T-helper 1 cell treated with Interleukin-12 subunit alpha and Interleukin-12 subunit beta and Interleukin-4 antibody, amounts not matched to agents 30 ng/mL and 1 ng/mL, for 36 hours (primary cell): ENCODE results near the gene KRT1. TPM values are rescaled to one million over a fixed set of nuclear protein-coding genes. Genes with fewer than 3 reads are reported as not detected.

Source experiments
- intact Hi-C: fragments of 100-400 bp; cut with micrococcal nuclease; formaldehyde crosslinking; loops from one replicate; pipeline ENCODE4 v1.15.1; 2024
- total RNA-seq: library from RNA; stranded (reverse); gene quantifications from 2 replicates; pipeline ENCODE4 v1.2.3, GENCODE V29; 2022

The KRT1 gene
- total RNA-seq, 1 donor from 2014 or later: 0.51 TPM

DNA sequence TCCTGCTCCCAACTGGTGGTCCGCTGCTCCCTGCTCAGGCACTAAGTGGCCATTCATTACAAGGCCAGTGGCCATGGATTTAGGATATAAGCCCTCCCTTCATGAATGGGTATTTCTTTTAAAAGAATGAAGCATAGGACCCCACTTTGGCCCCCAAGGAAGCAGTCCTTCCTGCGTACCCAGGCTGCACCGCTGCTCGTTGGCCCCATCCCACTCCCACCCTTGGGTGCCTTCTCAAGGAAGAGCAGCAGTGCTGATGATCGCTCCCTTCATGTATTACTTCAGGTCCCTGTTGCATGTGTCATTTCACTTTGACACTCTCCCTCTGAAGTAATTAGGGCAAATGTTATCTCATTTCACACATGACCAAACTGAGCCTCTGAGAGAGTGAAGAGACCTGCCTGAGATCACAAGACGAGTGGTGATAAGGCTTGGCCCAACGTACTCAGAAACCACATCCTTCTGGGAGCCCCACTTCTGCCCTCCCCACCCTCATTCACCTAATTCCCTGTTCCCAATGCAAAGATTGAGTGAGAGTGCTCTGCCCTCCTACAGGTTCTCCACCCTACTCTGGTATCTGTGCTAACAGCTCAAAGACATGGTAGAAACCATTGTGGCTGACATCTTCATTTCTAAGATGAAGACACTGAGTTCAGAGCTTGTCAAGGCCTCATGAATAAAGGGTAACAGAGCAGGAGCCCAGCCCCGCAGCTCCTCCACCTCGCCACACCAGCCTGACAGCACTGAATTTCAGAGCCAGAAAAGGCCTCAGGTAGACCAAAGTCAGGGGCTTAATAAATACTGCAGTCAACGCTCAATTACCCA lies 17.9 kb downstream of the KRT1 start:
- intact Hi-C loops: no loop called here

DNA sequence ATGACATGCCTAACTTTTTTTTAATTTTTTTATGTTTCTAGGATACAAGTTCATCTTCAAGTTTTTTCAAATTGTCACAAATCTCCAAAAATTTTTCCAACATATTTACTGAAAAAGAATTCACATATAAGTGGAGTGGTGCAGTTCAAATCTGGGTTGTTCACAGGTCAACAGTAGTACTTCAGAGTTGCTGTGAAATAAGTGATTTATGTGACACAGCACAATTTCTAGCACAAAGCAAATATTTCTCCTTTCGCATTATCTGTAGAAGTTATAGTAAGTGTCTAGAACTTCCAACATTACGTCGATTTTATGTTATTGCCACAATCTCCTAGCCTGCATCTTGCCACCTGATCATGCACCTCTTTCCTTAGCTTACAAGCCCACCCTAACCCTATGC lies 18.5 kb downstream of the KRT1 start:
- intact Hi-C loops: no loop called here

DNA sequence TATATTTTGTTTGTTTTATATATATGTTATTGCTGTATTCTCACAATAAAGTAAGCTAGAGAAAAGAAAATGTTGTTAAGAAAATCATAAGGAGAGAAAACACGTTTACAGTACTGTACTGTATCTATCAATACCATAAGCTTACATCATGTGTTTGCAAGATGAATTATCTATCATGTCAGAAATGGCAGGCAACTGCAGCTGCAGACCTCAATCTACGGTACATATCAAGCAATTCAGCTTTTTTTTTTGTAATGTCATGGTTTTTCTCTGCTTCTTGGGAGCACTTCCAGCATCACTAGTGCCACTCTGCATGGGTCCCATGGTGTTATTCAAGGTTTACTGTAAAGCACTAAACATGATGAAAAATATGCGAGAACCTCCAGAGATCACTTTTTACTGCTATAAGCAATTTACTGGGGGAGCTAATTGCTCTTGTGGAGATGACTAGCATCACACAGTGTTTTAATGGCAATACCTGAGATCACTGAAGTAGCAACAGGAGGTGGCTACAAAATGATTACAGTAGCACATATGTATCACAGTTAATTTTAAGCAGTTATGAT lies 19.2 kb downstream of the KRT1 start:
- intact Hi-C loops: no loop called here

DNA sequence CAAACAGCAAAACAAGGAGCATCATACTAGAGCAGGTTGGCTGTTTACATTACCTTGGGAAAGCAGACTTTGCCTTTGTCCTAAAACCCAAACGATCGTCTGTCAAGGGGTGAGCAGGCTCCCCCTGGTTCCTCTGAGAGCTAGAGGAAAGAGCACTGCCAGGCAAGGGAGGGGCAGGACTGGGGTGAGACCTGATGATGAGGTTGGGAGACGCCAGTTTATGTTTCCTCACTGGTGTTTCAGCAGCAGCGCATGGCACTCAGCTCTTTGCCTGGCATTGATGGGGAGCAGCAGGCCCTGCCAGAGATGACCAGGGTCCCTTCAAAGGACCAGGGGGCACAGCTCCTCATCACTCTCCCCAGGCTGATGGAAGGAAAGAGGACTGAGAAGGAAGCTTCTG lies 20.3 kb downstream of the KRT1 start:
- intact Hi-C loops: no loop called here

DNA sequence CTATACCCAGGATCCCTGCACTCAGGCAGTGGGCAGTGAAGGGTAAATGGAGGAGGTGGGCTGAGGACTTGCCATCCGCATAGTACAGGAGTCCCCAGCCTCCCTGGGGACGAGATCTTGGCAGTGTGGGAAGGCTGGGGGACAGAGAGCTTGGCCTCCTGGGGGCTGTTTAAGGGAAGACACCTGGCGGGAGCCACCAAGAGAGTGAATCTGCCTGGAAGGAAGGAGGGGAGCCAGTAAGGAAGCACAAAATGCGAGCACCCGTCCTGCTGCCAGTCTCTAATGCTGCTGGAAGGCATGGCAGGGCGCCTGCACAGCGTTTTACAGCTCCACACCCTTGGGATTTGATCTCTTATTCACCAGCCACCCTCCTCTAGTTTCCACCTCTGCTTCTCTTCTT lies 20.8 kb downstream of the KRT1 start:
- intact Hi-C loops: no loop called here

DNA sequence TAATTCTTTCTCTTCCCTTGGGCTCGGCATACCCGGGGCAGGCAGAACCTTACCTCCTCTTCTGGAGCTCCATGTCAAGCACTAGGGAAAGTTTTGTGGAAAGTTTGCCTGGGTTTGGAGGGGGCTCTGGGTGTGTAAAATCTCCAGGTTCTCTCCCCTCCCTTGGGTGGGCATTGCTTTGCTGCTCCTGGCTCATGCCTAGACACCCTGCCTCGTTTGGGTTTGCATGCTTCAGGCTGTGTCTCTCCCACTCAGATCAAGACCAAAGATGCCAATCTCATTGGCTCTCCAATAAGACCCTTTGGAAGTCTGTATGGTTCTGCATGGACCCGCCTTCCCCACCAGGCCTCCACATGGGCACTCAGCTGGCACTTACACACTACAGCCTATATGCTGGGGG lies 22.0 kb downstream of the KRT1 start:
- intact Hi-C loops: no loop called here

DNA sequence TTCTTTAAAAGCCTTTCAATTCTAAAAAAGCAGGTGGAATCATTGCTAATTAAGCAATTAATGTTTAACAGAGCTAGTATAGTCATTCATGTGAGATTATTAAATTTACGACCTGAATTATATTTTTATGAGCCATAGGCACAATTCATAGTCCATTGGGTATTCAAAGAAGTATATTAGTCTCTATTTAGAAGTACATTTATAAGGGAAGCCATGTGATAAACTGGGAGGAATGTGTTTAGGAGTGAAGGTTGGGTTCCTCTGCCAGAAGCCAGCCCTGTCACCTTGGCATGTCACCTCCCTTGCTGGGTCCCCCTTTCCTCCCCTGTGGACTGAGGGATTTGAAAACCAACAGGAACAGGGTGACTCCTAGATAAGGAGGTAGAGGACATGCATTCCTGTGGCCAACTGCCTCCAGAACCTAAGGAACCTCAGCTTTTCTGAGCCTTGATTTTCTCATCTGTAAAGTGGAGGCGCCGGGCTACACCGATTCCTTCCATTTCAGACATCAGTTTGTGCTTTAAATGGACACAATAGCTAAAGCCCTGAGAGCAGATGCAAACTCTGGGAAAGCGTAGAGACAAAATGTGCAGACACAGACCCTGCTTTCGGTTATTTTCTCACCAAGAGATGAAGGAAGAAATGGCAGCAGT lies 22.8 kb downstream of the KRT1 start:
- intact Hi-C loops: no loop called here

DNA sequence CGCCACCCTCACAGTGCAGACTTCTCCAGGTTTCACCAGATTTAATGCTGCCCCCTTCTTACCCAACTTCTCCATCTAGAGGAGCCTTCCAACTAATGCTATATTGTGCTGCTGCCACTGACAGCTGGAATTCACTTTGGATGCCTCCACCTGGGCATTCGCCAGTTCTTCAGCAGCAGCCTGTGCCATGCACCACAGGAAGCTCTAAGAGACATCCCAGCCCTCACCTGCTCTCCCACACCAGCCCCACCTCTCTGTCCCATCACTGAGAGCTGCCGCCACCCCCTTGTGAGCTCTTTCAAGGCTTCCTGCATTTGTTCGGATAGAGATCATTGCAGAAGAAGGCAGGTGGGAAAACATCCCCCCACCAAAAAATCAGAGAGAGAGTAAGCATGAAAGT lies 23.6 kb downstream of the KRT1 start:
- intact Hi-C loops: no loop called here

DNA sequence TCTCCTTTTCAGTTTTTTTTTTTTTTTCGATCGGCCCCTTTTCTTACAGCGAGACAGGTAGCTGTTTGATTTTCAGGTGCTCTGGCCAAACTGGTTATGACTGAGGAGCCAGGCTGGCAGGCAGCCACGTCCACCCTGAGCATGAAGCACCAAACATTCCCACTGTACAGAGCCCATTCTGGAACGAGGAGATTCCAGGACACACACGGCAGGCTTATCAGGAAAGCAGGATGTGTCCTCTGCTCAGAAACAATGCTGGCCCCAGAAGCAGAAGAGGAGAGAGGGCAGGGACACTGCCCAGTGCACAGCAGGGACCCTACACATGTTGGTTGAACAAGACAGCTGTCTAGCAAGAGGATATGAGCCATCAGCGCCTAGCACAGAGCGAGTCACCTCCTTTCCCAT lies 24.5 kb downstream of the KRT1 start:
- intact Hi-C loops: no loop called here

DNA sequence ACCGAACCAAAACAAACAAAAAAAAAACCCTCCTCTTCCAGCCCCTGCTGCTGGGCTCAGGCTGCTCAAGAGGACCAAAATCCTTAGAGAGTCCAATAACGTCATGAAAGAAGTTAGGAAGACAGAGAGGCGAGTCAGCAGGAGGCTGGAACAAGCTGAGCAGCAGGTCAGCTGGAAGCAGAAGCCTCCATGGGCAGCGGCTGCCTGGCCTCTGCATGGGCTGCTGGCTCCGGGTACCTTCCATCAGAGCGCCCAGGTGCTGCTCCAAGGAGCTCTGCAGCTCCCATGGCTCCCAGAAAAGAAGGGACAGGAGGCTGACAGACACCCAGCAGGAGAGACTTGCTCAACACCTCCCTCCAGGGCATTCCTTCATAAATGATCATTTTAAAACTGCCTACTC lies 25.0 kb downstream of the KRT1 start:
- intact Hi-C loops: no loop called here

DNA sequence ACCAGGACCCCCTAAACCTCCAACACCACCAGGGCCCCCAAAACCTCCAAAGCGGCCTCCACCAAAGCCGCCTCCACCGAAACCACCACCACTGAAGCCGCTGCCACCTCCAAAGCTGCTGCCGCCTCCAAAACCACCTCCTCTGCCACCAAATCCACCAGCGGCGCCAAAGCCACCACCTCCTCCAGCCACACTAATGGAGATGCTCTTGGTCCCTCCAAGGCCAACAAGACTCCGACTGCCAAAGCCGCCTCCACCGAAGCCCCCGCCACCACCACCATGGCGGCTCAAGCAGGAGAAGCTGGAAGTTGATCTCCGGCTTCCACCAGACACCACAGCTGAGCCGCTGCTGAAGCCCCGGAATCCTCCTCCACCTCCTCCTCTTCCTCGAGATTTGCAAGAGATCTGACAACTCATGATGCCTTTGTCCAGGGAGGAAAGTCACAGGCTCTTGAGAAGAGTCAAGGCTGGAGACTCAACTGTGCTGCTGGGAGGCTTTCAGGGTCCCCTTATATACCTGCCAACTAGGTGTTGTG lies 28.4 kb downstream of the KRT1 start, which contains the start of gene KRT2:
Gene KRT2, minus strand, starts transcription at position 486 of the 536 bp plus-strand sequence. Its CDS starts 69 bp downstream, at position 417.
- intact Hi-C loops: no loop called here

DNA sequence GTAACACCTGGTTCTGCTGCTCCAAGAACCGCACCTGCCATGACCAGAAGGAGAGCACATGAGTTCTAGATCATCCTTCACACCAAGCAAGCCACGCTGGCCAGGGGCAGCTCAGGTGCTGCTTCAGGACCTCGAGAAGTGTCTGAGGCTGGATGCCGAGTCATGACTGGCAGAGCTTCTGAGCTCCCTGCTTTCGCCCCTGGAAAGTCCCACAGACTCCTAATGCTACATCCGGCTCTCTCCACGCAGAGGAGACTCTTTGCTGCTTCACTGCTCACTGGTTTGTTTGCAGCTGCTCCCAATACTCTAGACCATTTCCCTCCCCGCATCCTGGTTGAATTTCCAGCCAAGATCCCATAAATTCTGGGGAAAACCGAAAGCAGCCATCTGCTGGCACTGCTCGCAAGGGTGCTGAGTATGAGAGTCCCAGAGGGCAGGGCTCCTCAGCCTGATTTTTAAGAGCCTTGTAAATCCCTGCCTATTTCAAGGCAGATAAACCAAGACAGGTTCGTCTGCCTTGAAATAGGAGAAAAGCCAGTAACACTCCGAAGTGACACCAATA lies 29.6 kb downstream of the KRT1 start:
- intact Hi-C loops: no loop called here

DNA sequence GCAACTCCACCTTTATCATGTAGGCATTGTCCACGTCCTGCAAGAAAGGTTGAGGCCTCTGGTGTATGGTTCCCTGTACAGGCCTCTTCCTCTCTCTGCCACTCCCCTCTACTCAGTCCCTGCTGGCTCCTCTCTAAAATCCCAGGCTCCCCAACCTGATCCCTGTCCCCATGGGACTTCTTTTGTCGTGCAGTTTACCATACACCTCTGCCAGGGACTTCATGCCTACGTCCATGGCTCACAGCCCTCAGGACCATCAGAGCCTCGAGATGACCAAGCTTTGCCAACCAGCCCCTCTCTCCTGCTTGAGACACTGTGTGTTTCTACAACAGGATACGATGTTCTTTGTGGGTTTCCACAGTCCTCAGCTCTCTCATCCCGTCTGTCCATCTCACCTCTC lies 31.1 kb downstream of the KRT1 start:
- intact Hi-C loops: no loop called here

DNA sequence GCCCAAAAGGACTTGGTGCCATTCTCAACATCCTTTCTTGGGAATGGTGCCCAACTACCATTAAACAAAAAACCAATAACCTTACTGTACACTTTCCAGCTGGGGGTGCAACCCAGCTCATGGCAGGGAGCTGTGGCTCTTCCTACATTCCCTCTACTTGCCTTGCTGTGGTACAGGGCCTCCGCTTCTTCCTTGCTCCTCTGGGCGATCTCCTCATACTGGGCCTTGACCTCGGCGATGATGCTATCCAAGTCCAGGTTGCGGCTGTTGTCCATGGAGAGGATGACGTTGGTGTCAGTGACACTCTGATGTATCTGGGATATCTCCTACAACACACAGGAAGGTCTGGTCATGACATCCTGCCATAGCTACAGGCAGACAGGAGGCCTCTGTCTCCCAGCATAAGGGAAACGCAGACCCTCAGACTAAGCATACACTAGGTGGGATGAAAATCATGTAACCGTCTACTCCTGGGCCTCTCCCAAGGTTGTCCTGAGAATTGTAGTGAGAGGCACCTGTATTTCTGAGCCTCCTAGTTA lies 32.1 kb downstream of the KRT1 start:
- intact Hi-C loops: no loop called here

DNA sequence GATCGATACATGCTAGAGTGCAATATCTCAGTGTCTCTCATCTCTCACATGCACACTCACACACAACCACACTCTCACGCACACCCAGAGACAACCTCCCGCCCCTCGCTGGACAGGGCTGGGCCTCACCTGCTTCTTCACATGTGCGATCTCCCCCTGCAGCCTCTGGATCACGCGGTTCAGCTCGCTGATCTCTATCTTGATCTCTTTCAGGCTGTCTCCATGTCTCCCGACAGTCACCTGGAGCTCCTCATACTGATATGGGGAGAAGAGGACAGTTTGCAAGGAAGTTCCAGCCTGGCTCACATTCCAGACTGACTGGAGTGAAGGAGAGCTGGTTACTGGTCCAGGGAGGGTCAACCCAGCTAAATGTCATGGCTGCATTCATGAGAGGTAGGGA lies 32.6 kb downstream of the KRT1 start:
- intact Hi-C loops: no loop called here

DNA sequence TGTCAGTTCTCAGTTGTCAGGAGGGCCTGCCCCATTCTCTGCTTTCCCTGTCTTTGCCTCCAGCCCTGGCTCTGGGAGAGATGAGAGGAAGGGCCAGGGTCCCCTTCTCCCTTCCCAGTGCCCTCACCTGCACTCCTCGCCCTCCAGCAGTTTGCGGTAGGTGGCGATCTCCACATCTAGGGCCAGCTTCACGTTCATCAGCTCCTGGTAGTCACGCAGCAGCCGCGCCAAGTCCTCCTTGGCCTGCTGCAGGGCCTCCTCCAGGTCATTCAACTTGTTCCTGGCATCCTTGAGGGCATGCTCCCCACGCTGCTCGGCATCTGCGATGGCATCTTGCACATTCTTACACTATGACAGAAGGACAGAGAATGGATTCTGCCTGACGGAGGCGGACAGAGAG lies 33.6 kb downstream of the KRT1 start:
- intact Hi-C loops: no loop called here

DNA sequence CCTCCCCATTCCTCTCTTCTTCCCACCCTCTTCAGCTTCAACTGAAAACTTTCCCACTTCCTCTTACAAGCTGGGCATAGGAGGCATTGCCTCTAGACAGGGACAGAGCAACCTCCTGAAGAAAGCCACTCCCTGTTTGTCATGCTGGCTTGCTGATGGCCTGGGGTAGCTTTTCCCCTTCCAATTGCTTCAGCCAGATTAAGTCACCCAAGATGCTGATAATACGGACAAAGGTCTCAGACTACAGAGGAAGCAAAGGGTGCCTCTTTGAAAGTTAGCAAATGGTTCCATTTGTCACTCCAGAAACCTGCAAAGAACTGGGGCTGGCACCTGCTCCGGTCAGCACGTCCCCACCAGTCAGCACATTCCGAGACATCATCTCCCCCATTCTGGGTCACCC lies 34.2 kb downstream of the KRT1 start:
- intact Hi-C loops: loop anchor here (1.0 to 2.0 kb wide), 5 partner anchors 13 to 225 kb away; no protein-coding TSS in a partner anchor

DNA sequence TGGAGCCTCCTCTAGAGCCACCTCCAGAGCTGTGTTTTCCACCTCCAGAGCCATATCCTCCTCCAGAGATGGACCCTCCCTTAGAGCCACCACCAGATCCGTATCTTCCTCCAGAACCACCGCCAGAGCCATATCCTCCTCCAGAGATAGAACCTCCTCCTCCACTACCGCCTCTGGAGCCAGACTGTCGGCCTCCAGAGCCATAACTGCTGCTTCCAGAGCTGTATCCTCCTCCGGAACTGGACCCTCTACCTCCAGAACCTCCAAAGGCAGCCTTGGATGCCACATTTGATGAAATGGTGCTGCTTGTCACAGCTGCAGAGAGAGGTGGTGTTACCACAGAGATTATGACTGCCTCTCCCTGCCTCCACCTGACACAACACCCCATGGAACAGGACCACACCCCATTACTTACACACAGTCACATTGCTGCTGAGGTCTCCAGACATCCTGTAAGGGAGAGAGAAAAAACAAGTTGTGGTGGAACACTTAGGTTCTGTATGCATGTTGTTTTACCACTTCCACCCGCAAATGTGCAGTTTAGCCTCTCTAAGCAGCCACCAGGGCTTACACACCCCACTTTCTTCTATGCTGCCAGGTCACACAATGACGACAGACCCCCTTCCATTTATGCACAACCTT lies 35.0 kb downstream of the KRT1 start:
- intact Hi-C loops: loop anchor here (1.0 to 2.0 kb wide), 5 partner anchors 12 to 226 kb away; no protein-coding TSS in a partner anchor

DNA sequence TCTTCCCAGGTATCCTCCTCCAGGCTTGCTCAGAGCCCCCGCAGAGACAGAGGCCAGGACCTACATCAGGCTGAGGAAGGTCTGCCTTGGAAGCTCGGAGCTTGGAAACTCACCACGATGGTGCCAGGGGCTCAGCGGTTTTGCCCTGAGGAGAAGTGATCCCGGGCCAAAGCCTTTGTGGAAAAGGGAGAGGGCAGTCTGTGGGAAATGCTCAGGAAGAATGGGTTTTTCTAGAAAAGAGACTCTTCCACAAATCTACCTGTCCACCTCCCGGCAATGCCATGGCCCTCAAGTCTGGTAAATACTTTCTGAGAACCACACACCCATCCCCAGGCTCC lies 36.2 kb downstream of the KRT1 start:
- intact Hi-C loops: loop anchor here (2.0 kb wide), 1 partner anchor 227 kb away; no protein-coding TSS in a partner anchor

DNA sequence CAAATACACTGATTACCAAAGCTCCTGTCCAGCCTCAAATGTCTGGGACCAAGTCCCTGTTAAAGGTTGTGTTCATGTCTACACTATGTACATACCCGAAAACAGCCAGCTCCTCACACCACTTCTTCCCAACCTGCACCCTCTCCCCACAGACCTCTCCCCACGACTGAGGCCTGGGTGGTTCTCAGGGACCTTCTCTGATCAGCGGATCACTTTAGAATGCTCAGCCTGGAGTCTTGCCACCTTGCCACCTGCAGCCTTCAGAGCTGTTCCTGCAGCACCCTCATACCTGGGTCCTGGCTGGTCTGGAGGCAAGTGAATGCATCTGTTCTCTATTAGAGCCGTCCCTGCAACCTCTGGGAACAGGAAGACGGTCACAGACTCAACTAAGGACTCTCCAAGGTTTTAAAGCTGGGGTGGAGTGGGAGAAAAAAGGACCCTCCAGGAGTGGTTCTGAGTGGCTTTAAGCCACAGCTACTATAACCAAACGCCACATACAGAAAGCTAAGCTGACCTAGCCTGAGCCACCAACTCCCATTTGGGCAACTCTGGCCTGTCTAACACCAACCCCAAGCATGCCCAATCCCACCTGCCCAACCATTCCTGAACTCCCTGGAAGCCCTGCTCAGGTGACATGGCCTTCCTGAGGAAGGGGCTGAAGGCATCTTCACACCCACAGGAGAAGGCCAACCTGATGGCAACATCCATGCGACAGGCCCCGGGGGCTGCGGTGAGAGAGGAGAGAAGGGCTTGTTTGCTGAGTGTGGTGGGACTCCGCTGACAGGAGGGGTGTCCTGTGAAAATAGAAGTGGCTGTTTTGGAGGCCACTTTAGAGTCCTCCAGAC lies 36.8 kb downstream of the KRT1 start:
- intact Hi-C loops: loop anchor here (2.0 kb wide), 1 partner anchor 227 kb away; no protein-coding TSS in a partner anchor
